ENCODE results near the gene CPLX3.

Gene CPLX3

DNA sequence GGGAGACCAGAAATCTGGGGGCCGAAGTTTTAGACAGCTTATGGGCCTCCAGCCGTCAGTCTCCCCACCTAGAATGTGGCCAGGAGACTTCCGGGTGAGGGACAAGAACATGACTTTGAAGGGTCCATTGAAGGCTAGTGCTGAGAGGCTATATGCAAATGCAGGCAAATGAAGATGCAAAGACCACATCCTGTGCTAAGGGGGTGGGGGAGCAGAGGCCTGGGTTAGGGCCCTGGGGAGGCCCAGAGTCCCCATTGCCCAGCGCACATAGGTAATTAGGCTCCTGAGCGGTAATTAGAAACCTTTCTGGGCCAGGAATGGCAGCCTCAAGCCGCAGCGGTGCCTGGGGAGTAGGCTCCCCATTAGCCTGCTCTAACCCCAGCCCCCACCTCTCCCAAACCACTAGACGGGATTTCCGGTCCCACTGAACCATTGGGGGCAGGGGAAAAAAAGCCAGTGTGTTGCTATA is 37.7 kb upstream of the CPLX3 start:
- no peak overlapping the region for H3K4me3 ChIP-seq (replicated peaks in 1 of 2; ENCODE audit: low read depth in 2 of 2, low read length in 2 of 2)
- DNase-seq (ENCODE audit: low read depth in 2 of 2): no peak

DNA sequence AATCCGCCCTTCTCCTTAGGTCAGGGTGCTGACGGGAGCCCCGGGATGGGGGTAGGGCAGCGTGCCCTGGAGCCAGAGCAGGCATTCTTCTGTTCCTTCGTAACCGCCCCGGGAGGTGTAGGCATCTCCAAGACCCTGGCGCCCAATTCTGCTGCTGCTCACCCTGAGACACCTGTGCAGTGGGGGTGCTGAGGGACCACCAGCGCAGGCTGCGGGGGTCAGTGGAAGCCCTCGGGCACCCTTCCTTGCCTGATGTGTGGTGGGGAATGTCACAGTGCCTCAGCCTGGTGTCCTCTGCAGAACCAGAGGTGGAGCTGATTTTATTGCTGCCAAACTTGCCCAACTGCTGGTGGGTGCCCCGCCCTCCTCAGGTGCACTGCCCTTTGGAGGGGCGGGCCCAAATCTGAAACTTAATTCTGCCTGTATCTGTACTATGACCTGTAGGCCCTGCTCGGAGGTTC is 37.2 kb upstream of the CPLX3 start:
- no peak for DNase-seq (ENCODE audit: low read depth in 2 of 2)
- TF ChIP-seq CTCF (IDR thresholded peaks at IDR 0.05; ENCODE audit: low read depth, low read length): no peak
- no peak overlapping the region for H3K4me3 ChIP-seq (replicated peaks in 1 of 2; ENCODE audit: low read depth in 2 of 2, low read length in 2 of 2)

More for the DNA sequence above, 37.7 kb upstream of the CPLX3 start:
- TF ChIP-seq CTCF (IDR thresholded peaks at IDR 0.05; ENCODE audit: low read depth, low read length): no peak

GRCh38 chr15:74789741-74790079 is 36.7 kb upstream of the CPLX3 start:
- no peak overlapping the region for H3K4me3 ChIP-seq (replicated peaks in 1 of 2; ENCODE audit: low read depth in 2 of 2, low read length in 2 of 2)

GRCh38 chr15:74790080-74790916 is 36.1 kb upstream of the CPLX3 start:
- H3K4me3 ChIP-seq (replicated peaks in 1 of 2; ENCODE audit: low read depth in 2 of 2, low read length in 2 of 2): no peak overlapping the region
- no peak for TF ChIP-seq CTCF (IDR thresholded peaks at IDR 0.05; ENCODE audit: low read depth, low read length)
- peak; percentile 79 to 87 for DNase-seq (ENCODE audit: low read depth in 2 of 2)

More at GRCh38 chr15:74789741-74790079, 36.7 kb upstream of the CPLX3 start:
- no peak for TF ChIP-seq CTCF (IDR thresholded peaks at IDR 0.05; ENCODE audit: low read depth, low read length)
- no peak for DNase-seq (ENCODE audit: low read depth in 2 of 2)

DNA sequence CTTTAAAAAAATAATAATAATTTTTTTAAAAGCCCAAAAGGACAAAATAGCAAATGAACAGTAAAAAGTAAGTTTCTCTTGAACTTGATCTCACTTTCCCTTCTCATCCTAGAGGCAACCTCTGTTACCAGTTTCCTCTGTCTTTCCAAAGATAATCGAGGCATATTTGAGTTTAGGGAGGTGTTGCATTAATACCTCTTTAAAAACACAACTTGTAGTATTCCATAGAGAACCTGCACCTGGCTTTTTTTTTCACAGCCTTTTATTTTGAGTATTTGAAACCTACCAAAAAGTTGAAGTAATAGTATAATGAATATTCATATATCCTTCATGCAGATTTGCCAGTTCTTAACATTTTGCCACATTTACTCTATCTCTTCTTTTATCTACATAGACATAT is 35.4 kb upstream of the CPLX3 start:
- H3K4me3 ChIP-seq (replicated peaks in 1 of 2; ENCODE audit: low read depth in 2 of 2, low read length in 2 of 2): no peak overlapping the region
- TF ChIP-seq CTCF (IDR thresholded peaks at IDR 0.05; ENCODE audit: low read depth, low read length): no peak
- no peak for DNase-seq (ENCODE audit: low read depth in 2 of 2)

GRCh38 chr15:74791667-74792066 is 34.8 kb upstream of the CPLX3 start:
- no peak for TF ChIP-seq CTCF (IDR thresholded peaks at IDR 0.05; ENCODE audit: low read depth, low read length)
- H3K4me3 ChIP-seq (replicated peaks in 1 of 2; ENCODE audit: low read depth in 2 of 2, low read length in 2 of 2): no peak overlapping the region
- DNase-seq (ENCODE audit: low read depth in 2 of 2): no peak
